Activated CD4-positive, alpha-beta memory T cell treated with anti-CD3 and anti-CD28 coated beads, Interleukin-2, amount 10 ng/mL, durations not matched to agents 7 days and 5 days (primary cell): ENCODE results near the gene PSMB4. TPM values are rescaled to one million over a fixed set of nuclear protein-coding genes. Genes with fewer than 3 reads are reported as not detected.

Source experiments
- CTCF ChIA-PET: fragments of 350-600 bp; sonication (Branson Sonifier 250); formaldehyde crosslinking; loops from one replicate; lab custom pipeline; 2021; ENCODE audit warnings: antibody characterized with exemption, inconsistent platforms; lab: Charles Lee
- POLR2A ChIA-PET: fragments of 350-600 bp; sonication (Branson Sonifier 250); formaldehyde crosslinking; loops from one replicate; lab custom pipeline; 2021; ENCODE audit warnings: antibody characterized with exemption; lab: Charles Lee
- DNase-seq: peaks from one replicate; pipeline ENCODE4 v3.0.0-alpha.2; 2020
- H3K27ac Mint-ChIP-seq: one replicate; pipeline ENCODE4 v1.8.0; 2021; ENCODE audit warnings: mild to moderate bottlenecking, mixed read lengths
- H3K27me3 Mint-ChIP-seq: one replicate; pipeline ENCODE4 v1.8.0; 2021; ENCODE audit warnings: mixed read lengths
- H3K36me3 Mint-ChIP-seq: one replicate; pipeline ENCODE4 v1.8.0; 2021; ENCODE audit warnings: low read depth, mixed read lengths
- H3K4me1 Mint-ChIP-seq: one replicate; pipeline ENCODE4 v1.8.0; 2021; ENCODE audit warnings: mixed read lengths
- H3K4me3 Mint-ChIP-seq: one replicate; pipeline ENCODE4 v1.8.0; 2021; ENCODE audit warnings: mild to moderate bottlenecking, mixed read lengths
- H3K9me3 Mint-ChIP-seq: one replicate; pipeline ENCODE4 v1.8.0; 2021; ENCODE audit warnings: mixed read lengths
- total RNA-seq, 2 experiments: library from RNA; stranded (reverse); gene quantifications; one replicate each; pipeline ENCODE4 v1.2.3, GENCODE V29; 2021

The PSMB4 gene
- total RNA-seq, 2 experiments from 2014 or later = 280 to 282 TPM

DNA sequence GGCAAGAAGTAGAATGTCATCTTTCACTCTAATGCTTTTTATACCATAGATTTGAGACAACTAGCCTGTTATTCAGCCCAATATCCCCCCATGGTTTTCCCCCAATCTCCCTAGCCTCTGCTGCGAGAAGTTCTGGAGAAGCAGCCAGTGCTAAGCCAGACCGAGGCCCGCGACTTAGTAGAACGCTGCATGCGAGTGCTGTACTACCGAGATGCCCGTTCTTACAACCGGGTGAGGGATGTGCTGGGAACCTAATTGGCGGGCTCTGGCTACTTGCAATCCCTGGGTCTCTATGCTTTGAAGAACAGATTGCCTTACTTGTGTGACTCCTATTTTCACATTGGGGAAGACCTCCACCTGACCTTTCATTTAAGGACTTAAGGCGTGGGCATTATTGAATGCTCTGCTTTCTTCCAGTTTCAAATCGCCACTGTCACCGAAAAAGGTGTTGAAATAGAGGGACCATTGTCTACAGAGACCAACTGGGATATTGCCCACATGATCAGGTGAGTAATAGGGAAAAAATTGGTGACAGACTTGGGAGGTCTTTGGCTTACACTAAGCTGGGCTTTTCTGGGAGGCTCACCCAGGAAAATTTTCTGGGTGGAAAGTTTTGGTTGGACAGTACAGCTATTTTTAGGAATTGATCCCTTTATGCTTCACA lies 1.9 kb downstream of the PSMB4 start:
- peaks cover 57% of the 10 kb centered on the region for H3K36me3 Mint-ChIP-seq
- CTCF ChIA-PET = no interaction called here

DNA sequence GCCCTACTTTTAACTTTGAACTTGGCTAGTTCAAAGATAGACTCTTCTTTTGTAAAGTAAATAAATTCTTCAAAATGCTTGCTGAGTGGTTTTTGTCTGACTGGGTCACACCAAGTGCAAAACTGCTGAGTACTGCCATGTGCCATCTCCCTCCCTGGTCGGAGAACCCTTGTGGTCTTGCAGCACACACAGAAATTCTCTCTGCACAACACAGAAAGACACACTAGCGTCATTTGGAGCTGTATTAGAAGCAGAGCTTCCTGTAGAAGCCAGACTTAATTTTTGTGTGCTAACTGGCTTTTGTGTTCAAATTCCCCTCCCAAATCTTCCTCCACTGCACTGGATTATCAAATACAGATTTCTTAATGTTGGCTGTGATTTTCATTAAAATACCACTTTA lies 2.5 kb downstream of the PSMB4 start:
- CTCF ChIA-PET = interaction anchor here (1.1 to 1.3 kb wide), 2 partner anchors 18 to 101 kb away, joined by 3 read pairs; no protein-coding TSS in a partner anchor
- POLR2A ChIA-PET = interaction anchor here (0.9 kb wide), 1 partner anchor 42 kb away, joined by 4 read pairs; no protein-coding TSS in a partner anchor
- no peaks in the 10 kb centered on the region for H3K27me3 Mint-ChIP-seq
- peaks cover 35% of the 10 kb centered on the region for H3K4me1 Mint-ChIP-seq
- no peaks in the 10 kb centered on the region for H3K9me3 Mint-ChIP-seq
- H3K27ac Mint-ChIP-seq = peak overlapping the region; percentile 24
- no peak overlapping the region for H3K4me3 Mint-ChIP-seq
- DNase-seq = no peak
- peaks cover 61% of the 10 kb centered on the region for H3K36me3 Mint-ChIP-seq

More for the DNA sequence above, 1.9 kb downstream of the PSMB4 start:
- Mint-ChIP-seq H3K9me3 (no peaks in the 10 kb centered on the region), H3K27me3 (no peaks in the 10 kb centered on the region), H3K27ac (peak overlapping the region; percentile 24), H3K4me1 (peaks cover 35% of the 10 kb centered on the region), H3K4me3 (peak overlapping the region; percentile 89)
- POLR2A ChIA-PET = interaction anchor here (1.1 to 1.9 kb wide), 4 partner anchors 49 to 390 kb away, joined by 3 to 7 read pairs (median 4); partner anchors contain the start of genes PSMD4 and TDRKH
- DNase-seq = no peak

DNA sequence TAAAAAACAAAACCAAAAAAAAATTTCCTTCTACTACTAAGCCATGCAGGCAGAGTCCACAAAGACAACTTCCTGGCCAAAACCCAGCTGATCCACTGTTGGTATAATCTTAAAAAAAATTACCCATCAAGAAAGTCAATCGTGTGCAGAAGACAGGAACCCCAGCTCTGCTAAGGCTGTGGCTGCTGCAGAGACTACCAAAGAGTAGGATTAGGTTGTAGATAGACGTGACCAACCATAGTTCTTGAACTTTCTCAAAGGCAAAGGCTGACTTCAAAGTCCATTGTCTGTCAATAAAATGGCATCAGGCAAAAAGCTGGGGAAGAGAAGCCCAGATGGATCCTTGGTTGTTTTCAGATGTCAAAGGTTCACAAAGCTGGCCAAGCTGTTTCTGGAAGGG lies 3.4 kb downstream of the PSMB4 start:
- Mint-ChIP-seq H3K27me3 (no peaks in the 10 kb centered on the region), H3K9me3 (no peaks in the 10 kb centered on the region), H3K4me1 (peaks cover 35% of the 10 kb centered on the region), H3K36me3 (peaks cover 68% of the 10 kb centered on the region), H3K27ac (peak overlapping the region; percentile 19), H3K4me3 (no peak overlapping the region)
- CTCF ChIA-PET = interaction anchor here (1.1 to 1.3 kb wide), 2 partner anchors 18 to 102 kb away, joined by 3 read pairs; no protein-coding TSS in a partner anchor
- DNase-seq = no peak
- POLR2A ChIA-PET = interaction anchor here (0.9 kb wide), 1 partner anchor 42 kb away, joined by 4 read pairs; no protein-coding TSS in a partner anchor

DNA sequence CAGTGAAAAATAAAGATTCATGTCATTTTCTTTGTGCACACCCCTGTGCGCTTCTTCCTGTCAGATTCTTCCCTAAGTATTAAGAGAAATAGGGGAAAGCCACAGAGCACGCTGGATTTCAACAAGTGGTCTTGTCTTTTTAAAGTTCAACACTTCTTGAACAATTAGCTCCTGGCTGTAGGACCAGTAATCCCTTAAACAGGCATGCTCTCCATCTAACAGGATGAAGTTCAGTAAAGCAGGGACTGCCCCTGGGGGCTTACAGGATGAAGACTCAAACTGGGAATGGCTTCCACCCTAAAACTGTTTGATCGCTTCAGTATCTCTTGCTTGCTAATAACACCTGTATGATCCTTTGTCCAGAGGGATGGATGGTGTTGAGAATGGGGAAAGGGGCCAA lies 4.2 kb downstream of the PSMB4 start:
- peaks cover 34% of the 10 kb centered on the region for H3K4me1 Mint-ChIP-seq
- H3K9me3 Mint-ChIP-seq = no peaks in the 10 kb centered on the region
- ChIA-PET POLR2A (interaction anchor here (0.6 kb wide), 1 partner anchor 157 kb away, joined by 3 read pairs; no protein-coding TSS in a partner anchor), CTCF (no interaction called here)
- no peak overlapping the region for H3K4me3 Mint-ChIP-seq
- no peak overlapping the region for H3K27ac Mint-ChIP-seq
- no peaks in the 10 kb centered on the region for H3K27me3 Mint-ChIP-seq
- peaks cover 69% of the 10 kb centered on the region for H3K36me3 Mint-ChIP-seq
- DNase-seq = no peak

DNA sequence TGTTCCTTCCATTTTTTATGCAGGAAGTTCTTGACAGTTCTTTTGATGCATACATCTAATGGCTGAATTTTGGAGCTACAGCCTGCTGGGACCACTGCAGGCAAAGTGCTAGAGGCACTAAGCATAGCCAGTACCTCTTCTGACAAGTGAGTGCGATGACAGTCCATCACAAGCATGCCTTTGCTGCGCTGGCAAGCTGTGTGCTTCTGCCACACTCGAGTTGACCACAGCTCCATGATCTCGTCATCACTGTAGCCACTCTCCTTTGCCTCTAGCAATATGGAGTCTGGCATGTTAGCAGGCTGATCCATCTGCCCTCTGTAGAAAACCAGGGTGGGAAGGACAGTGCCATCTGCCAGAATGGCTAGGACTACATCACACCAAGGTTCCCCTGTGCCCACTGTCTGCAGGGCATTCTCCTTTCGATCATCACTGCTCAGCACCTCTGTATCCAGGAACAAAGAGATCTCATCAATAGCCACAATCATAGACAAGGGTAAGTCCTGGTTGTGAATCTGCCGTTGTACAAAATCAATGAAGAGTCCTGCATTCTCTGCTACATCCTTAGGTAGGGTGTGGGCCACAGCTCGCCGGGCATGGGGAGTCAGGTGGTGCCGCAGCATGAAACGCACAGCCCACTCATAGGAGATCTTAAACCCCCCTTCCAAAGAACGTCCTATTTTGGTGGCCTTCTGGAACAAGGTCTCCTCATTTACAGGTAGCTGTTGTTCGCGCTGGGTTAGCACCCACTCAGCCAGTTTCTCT lies 6.0 kb downstream of the PSMB4 start:
- peaks cover 76% of the 10 kb centered on the region for H3K36me3 Mint-ChIP-seq
- H3K9me3 Mint-ChIP-seq = no peaks in the 10 kb centered on the region
- DNase-seq = no peak
- peaks cover 24% of the 10 kb centered on the region for H3K4me1 Mint-ChIP-seq
- ChIA-PET POLR2A (interaction anchor here (1.0 to 1.4 kb wide), 2 partner anchors 10 to 78 kb away, joined by 4 to 6 read pairs; partner anchors contain the start of gene PI4KB), CTCF (interaction anchor here (1.0 kb wide), 1 partner anchor 104 kb away, joined by 3 read pairs; no protein-coding TSS in a partner anchor)
- no peak overlapping the region for H3K4me3 Mint-ChIP-seq
- no peak overlapping the region for H3K27ac Mint-ChIP-seq
- H3K27me3 Mint-ChIP-seq = no peaks in the 10 kb centered on the region

DNA sequence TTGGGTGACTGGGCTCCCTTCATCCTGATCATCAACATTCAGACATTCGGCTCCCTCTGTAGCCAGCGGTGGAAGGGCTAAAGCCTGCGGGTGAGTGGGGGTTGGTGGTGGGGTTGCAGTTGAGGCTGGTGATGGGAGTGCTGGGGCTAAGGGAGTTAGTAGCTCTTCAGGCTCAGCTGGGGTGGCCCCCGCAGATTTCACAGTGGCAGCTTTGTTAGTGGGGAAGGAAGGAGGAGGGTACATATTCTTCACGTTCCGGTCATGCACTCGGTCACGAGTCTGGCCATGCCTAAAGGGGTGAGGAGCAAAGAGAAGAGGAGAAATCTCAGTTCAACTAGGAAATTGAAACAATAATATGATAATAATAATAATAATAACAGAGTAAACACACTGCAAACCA lies 6.8 kb downstream of the PSMB4 start:
- Mint-ChIP-seq H3K9me3 (no peaks in the 10 kb centered on the region), H3K27ac (no peak overlapping the region), H3K36me3 (peaks cover 77% of the 10 kb centered on the region), H3K4me3 (no peak overlapping the region), H3K27me3 (no peaks in the 10 kb centered on the region), H3K4me1 (peaks cover 16% of the 10 kb centered on the region)
- ChIA-PET POLR2A (interaction anchor here (1.0 to 1.4 kb wide), 4 partner anchors 11 to 105 kb away, joined by 3 to 6 read pairs (median 4); partner anchors contain the start of gene PI4KB), CTCF (interaction anchor here (0.8 kb wide), 1 partner anchor 596 kb away, joined by 3 read pairs; no protein-coding TSS in a partner anchor)
- DNase-seq = no peak

DNA sequence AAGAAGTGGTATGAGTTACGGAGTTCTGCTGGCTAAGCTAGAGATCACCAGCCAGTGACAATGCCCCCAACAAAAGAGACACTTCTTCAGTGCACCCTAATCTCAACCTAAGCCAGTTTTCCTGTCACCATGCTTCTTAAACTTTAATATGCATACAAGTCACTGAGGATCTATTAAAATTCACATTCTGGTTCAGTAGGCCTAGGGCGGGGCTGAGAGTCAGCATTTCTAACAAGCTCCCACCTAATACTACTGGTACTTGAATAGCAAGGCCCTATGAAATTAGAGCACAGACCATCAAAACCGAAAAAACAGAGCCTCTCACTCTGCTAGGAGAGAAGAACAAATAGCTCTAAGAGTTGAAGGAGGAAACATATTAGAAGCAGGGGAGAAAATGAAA lies 7.9 kb downstream of the PSMB4 start:
- POLR2A ChIA-PET = interaction anchor here (1.0 to 1.4 kb wide), 2 partner anchors 37 to 106 kb away, joined by 3 read pairs; no protein-coding TSS in a partner anchor

DNA sequence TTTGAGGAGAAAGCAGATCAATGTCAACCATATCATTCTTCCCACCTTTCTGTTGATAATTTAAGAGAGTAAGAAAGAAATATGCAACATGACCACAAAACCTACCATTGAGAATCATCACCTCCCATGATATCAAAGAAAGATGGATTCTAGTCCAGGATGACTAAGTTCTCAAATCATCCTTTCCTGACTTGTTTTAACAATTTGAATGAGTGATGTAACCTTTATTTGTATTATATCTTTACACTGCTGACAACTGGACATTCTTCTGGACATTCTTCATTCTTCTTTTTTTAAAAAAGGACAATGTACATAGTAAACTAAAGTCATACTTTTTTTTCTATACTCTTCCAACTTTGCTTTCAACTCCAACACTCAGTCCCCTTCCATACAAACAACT lies 9.5 kb downstream of the PSMB4 start:
- no peak overlapping the region for H3K27ac Mint-ChIP-seq
- H3K9me3 Mint-ChIP-seq = no peaks in the 10 kb centered on the region
- CTCF ChIA-PET = no interaction called here
- H3K36me3 Mint-ChIP-seq = peaks cover 71% of the 10 kb centered on the region
- POLR2A ChIA-PET = interaction anchor here (1.2 kb wide), 1 partner anchor 98 kb away, joined by 3 read pairs; no protein-coding TSS in a partner anchor
- DNase-seq = no peak
- H3K4me1 Mint-ChIP-seq = no peaks in the 10 kb centered on the region
- H3K27me3 Mint-ChIP-seq = no peaks in the 10 kb centered on the region
- no peak overlapping the region for H3K4me3 Mint-ChIP-seq

More for the DNA sequence above, 7.9 kb downstream of the PSMB4 start:
- Mint-ChIP-seq H3K4me1 (peaks cover 5% of the 10 kb centered on the region), H3K36me3 (peaks cover 75% of the 10 kb centered on the region), H3K27ac (no peak overlapping the region), H3K4me3 (no peak overlapping the region), H3K9me3 (no peaks in the 10 kb centered on the region), H3K27me3 (no peaks in the 10 kb centered on the region)
- CTCF ChIA-PET = interaction anchor here (0.8 to 1.0 kb wide), 2 partner anchors 9 to 594 kb away, joined by 3 read pairs; no protein-coding TSS in a partner anchor
- no peak for DNase-seq

DNA sequence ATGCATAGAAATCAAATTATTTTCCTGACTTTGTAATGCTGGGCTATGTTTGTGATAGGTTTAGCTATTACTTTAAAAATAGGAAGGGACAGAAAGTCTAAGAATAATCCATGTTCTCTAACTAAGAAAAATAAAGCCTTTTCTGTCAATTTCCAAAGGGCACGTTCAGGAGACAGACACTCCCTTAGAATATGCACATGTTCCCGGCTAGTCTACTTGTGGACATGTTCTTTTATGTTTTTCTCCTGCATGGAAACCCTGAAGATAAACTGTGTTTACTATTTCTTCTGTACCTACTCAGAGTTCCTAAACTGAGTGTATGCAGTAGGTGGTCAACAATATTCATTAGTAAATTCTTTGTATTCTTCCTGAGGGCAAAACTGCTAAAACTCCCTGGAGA lies 12.5 kb downstream of the PSMB4 start:
- no peaks in the 10 kb centered on the region for H3K27me3 Mint-ChIP-seq
- H3K9me3 Mint-ChIP-seq = no peaks in the 10 kb centered on the region
- CTCF ChIA-PET = no interaction called here
- POLR2A ChIA-PET = interaction anchor here (1.2 kb wide), 1 partner anchor 72 kb away, joined by 3 read pairs; no protein-coding TSS in a partner anchor
- no peak overlapping the region for H3K4me3 Mint-ChIP-seq
- peaks cover 64% of the 10 kb centered on the region for H3K36me3 Mint-ChIP-seq
- H3K4me1 Mint-ChIP-seq = no peaks in the 10 kb centered on the region
- H3K27ac Mint-ChIP-seq = no peak overlapping the region
- no peak for DNase-seq

DNA sequence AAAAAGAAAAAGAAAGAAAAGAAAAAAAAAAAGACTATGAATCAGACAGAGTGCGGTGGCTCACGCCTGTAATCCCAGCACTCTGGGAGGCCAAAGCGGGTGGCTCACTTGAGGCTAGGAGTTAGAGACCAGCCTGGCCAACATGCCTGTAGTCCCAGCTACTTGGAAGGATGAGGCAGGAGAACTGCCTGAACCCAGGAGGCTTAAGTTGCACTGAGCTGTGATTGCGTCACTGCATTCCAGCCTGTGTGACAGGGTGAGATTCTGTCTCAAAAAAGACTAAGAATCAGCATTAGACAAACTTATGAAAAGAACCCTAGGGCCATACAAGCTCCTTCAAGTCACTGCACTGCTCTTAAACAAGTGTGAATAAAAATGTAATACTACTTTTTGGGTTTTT lies 16.9 kb downstream of the PSMB4 start:
- CTCF ChIA-PET = interaction anchor here (0.6 to 0.9 kb wide), 2 partner anchors 69 to 223 kb away, joined by 3 read pairs; no protein-coding TSS in a partner anchor
- no peaks in the 10 kb centered on the region for H3K9me3 Mint-ChIP-seq
- H3K4me3 Mint-ChIP-seq = no peak overlapping the region
- POLR2A ChIA-PET = interaction anchor here (0.6 kb wide), 1 partner anchor 232 kb away, joined by 4 read pairs; no protein-coding TSS in a partner anchor
- no peaks in the 10 kb centered on the region for H3K27me3 Mint-ChIP-seq
- no peak for DNase-seq
- peaks cover 50% of the 10 kb centered on the region for H3K36me3 Mint-ChIP-seq
- no peak overlapping the region for H3K27ac Mint-ChIP-seq
- H3K4me1 Mint-ChIP-seq = no peaks in the 10 kb centered on the region

DNA sequence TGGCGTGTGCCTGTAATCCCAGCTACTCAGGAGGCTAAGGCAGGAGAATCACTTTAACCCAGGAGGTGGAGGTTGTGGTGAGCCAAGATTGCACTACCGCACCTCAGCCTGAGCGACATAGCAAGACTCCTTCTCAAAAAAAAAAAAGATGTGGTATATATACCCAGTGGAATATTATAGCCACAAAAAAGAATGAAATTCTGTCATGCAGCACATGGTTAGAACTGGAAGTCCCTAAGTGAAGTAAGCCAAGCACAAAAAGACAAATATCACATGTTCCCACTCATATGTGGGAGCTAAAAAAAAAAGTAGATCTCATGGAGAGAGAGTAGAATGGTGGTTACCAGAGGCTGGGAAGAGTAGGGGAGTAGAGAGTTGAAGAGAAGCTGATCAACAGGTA lies 18.7 kb downstream of the PSMB4 start:
- DNase-seq = no peak
- no peak overlapping the region for H3K4me3 Mint-ChIP-seq
- no peaks in the 10 kb centered on the region for H3K27me3 Mint-ChIP-seq
- no peaks in the 10 kb centered on the region for H3K9me3 Mint-ChIP-seq
- ChIA-PET POLR2A (interaction anchor here (0.8 kb wide), 1 partner anchor 18 kb away, joined by 4 read pairs; the partner anchor contains the start of gene PSMB4), CTCF (interaction anchor here (0.7 kb wide), 1 partner anchor 163 kb away, joined by 3 read pairs; the partner anchor contains the start of gene PSMD4)
- H3K36me3 Mint-ChIP-seq = peaks cover 50% of the 10 kb centered on the region
- no peaks in the 10 kb centered on the region for H3K4me1 Mint-ChIP-seq
- no peak overlapping the region for H3K27ac Mint-ChIP-seq

DNA sequence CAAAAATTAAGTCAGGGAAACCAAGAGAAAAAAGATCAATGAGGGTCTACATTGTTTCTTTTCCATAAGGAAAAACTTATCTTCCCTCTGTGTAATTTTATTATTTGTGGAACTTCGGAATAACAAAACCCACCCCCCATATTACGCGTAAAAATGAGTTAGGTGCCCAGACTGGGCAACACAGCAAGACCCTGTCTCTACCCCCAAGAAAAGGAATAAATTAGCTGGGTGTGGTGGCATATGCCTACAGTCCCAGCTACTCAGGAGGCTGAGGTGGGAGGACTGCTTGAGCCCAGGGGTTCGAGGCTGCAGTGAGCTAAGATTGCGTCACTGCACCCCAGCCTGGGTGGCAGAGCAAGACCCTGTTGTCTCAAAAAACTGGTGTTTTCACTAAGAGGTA lies 20.4 kb downstream of the PSMB4 start:
- no peak overlapping the region for H3K27ac Mint-ChIP-seq
- no peaks in the 10 kb centered on the region for H3K9me3 Mint-ChIP-seq
- CTCF ChIA-PET = no interaction called here
- H3K4me1 Mint-ChIP-seq = no peaks in the 10 kb centered on the region
- H3K27me3 Mint-ChIP-seq = no peaks in the 10 kb centered on the region
- POLR2A ChIA-PET = no interaction called here
- no peak overlapping the region for H3K4me3 Mint-ChIP-seq
- DNase-seq = no peak
- peaks cover 54% of the 10 kb centered on the region for H3K36me3 Mint-ChIP-seq
